Panc1 (cell line): ENCODE results near the gene KCNIP4. TPM values are rescaled to one million over a fixed set of nuclear protein-coding genes. Genes with fewer than 3 reads are reported as not detected.

Source experiments
- ATAC-seq: fragments of 200-7000 bp; cut with Tn5 transposase; 2 replicates; pipeline ENCODE4 v1.9.1; 2020; ENCODE audit warnings: mild to moderate bottlenecking, moderate library complexity
- BruUV-seq: library from RNA; stranded (reverse); fragments of 400-500 nt; replicated peaks from 2 replicates; lab custom pipeline; 2021; lab: Mats Ljungman, UMichigan
- CTCF ChIA-PET: fragments of 300-600 bp; sonication (Branson Sonifier 250); formaldehyde crosslinking; loops from one replicate; lab custom pipeline; 2022; ENCODE audit warnings: antibody characterized with exemption; lab: Charles Lee
- POLR2A ChIA-PET: fragments of 300-600 bp; sonication (Branson Sonifier 250); formaldehyde crosslinking; loops from one replicate; lab custom pipeline; 2022; ENCODE audit warnings: antibody characterized with exemption; lab: Charles Lee
- DNase-seq: peaks from one replicate; pipeline ENCODE4 v3.0.0-alpha.2; 2010; ENCODE audit warnings: low read depth, low spot score
- H3K27ac ChIP-seq: 2 replicates; pipeline ENCODE4 v1.5.1; 2011; ENCODE audit warnings: mild to moderate bottlenecking, low read length, inconsistent platforms
- H3K27me3 ChIP-seq: fragments of 200-500 bp; sonication (Bioruptor generic); 2 replicates; pipeline ENCODE4 v1.6.0; 2014; ENCODE audit warnings: low read length, inconsistent platforms; ENCODE audit not compliant: control insufficient read depth, insufficient read depth
- H3K36me3 ChIP-seq: fragments of 200-500 bp; sonication (Bioruptor generic); 2 replicates; pipeline ENCODE4 v1.5.1; 2014; ENCODE audit warnings: inconsistent platforms, mild to moderate bottlenecking, low read length, moderate library complexity; ENCODE audit not compliant: control insufficient read depth, insufficient read depth
- H3K4me1 ChIP-seq: 2 replicates; pipeline ENCODE4 v1.5.1; 2011; ENCODE audit warnings: inconsistent platforms, mild to moderate bottlenecking, low read length, moderate library complexity; ENCODE audit not compliant: control insufficient read depth, insufficient read depth
- H3K4me3 ChIP-seq, 2 experiments: 2 replicates each; pipeline ENCODE4 v1.5.1; 2011 to 2012; ENCODE audit warnings: low read depth in 2 of 2, low read length in 2 of 2, mild to moderate bottlenecking in 2 of 2, inconsistent platforms in 1 of 2, moderate library complexity in 1 of 2
- H3K9me3 ChIP-seq: fragments of 200-500 bp; sonication (Bioruptor generic); 2 replicates; pipeline ENCODE4 v1.5.1; 2014; ENCODE audit warnings: low read depth, mild to moderate bottlenecking, inconsistent platforms, low read length, moderate library complexity; ENCODE audit not compliant: control insufficient read depth, insufficient read depth
- CTCF ChIP-seq: fragments of 450-650 bp; IDR thresholded peaks from 2 replicates; pipeline ENCODE4 v1.5.1; 2017; ENCODE audit warnings: mild to moderate bottlenecking
- POLR2AphosphoS5 ChIP-seq: IDR thresholded peaks from 2 replicates; pipeline ENCODE4 v1.6.1; 2012; ENCODE audit warnings: mild to moderate bottlenecking, low read depth, low read length, moderate library complexity
- REST ChIP-seq, 2 experiments: IDR thresholded peaks; 2 replicates each; pipeline ENCODE4 v1.6.1; 2011 to 2012; ENCODE audit warnings: low read depth in 2 of 2, control low read depth in 1 of 2, low read length in 1 of 2, mild to moderate bottlenecking in 1 of 2, moderate library complexity in 1 of 2; ENCODE audit not compliant: insufficient read depth in 1 of 2
- SIN3A ChIP-seq: IDR thresholded peaks from 2 replicates; pipeline ENCODE4 v1.6.1; 2012; ENCODE audit warnings: low read depth, mild to moderate bottlenecking, low read length, moderate library complexity, borderline replicate concordance; ENCODE audit not compliant: insufficient read depth
- TCF7L2 ChIP-seq: IDR thresholded peaks from 2 replicates; pipeline ENCODE4 v1.6.1; 2011; ENCODE audit warnings: mild to moderate bottlenecking, low read depth, low read length, inconsistent platforms
- in situ Hi-C: cut with HindIII; loops from 2 replicates; pipeline ENCODE4 v1.10.0; 2016; ENCODE audit warnings: low sequenced_read_pairs, low pct_unique_long_range_greater_than_20kb
- intact Hi-C: fragments of 100-400 bp; cut with micrococcal nuclease; formaldehyde crosslinking; loops from one replicate; pipeline ENCODE4 v1.10.0; 2022; ENCODE audit not compliant: unreplicated experiment
- total RNA-seq: library from RNA; stranded (reverse); gene quantifications from one replicate; pipeline ENCODE4 v1.2.1, GENCODE V29; 2021; ENCODE audit not compliant: unreplicated experiment

KCNIP4 gene
- total RNA-seq, 1 experiment from 2014 or later, result not detected

- no peaks in the 10 kb centered on the region for H3K4me1 ChIP-seq
- TF ChIP-seq REST (IDR thresholded peaks at IDR 0.05; ENCODE audit: insufficient read depth in 1 of 2, low read depth in 2 of 2, low read length in 1 of 2) (no peak), POLR2AphosphoS5 (no peak), CTCF (no peak)
- ChIA-PET POLR2A (no interaction called here), CTCF (no interaction called here)
- DNase-seq (no peak), ATAC-seq (no peak)
- no peak overlapping the region for H3K27ac ChIP-seq
- intact Hi-C loops (no loop called here), in situ Hi-C loops (no loop called here)
- no peaks in the 10 kb centered on the region for H3K9me3 ChIP-seq
- H3K27me3 ChIP-seq, result no peaks in the 10 kb centered on the region
- no peak overlapping the region for H3K4me3 ChIP-seq
- H3K36me3 ChIP-seq, result no peaks in the 10 kb centered on the region
- no TSS peak for BruUV-seq
Measured at GRCh38 chr4:20809812-20810211, 1138.8 kb downstream of the KCNIP4 start.

DNA sequence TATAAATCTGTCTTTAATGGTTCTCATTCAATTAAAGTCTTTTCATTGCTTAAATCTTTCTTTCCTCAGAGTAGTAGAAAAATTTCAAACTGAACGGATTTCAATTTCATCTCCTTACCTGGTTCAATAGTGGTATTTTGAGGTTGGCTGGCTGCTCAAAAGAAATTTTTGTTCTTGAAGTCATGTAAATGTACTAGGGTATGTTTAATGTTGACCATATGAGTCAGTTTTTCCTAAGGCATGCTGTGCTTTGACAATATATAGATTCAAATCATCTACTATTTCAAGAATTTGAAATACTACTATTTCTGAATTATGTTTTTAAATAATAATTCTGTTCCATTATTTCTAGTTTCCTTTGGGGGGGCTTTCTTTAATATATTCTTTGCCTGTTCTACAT, 1142.9 kb downstream of the KCNIP4 start:
- ATAC-seq, result no peak
- DNase-seq, result no peak
- intact Hi-C loops, result no loop called here
- no peaks in the 10 kb centered on the region for H3K27me3 ChIP-seq
- ChIA-PET CTCF (no interaction called here), POLR2A (no interaction called here)
- no peak overlapping the region for H3K27ac ChIP-seq
- H3K9me3 ChIP-seq, result no peaks in the 10 kb centered on the region
- no peak overlapping the region for H3K4me3 ChIP-seq
- H3K4me1 ChIP-seq, result no peaks in the 10 kb centered on the region
- in situ Hi-C loops, result no loop called here
- BruUV-seq, result no TSS peak
- TF ChIP-seq TCF7L2, result no peak
- no peak for TF ChIP-seq POLR2AphosphoS5
- TF ChIP-seq REST (IDR thresholded peaks at IDR 0.05; ENCODE audit: insufficient read depth in 1 of 2, low read depth in 2 of 2, low read length in 1 of 2), result no peak
- TF ChIP-seq SIN3A, result no peak
- no peak for TF ChIP-seq CTCF
- no peaks in the 10 kb centered on the region for H3K36me3 ChIP-seq
